ENCODE results near the gene SLC25A24. TPM values are rescaled to one million over a fixed set of nuclear protein-coding genes. Genes with fewer than 3 reads are reported as not detected.
"Not testable (repeated sequence)": the region's sequence is repeated elsewhere in the genome, so short reads cannot be mapped to it uniquely, and the experiment has no call there.

Gene SLC25A24
- total RNA-seq, 4 donors from 2014 or later, result 29.3 to 37.1 (median 35.0) TPM

GRCh38 chr1:108142258-108142657 lies 57.9 kb downstream of the SLC25A24 start:
- no peak for TF ChIP-seq EP300 (IDR thresholded peaks at IDR 0.05)
- TF ChIP-seq CTCF (IDR thresholded peaks at IDR 0.05), result no peak
- no peak for TF ChIP-seq POLR2A (IDR thresholded peaks at IDR 0.05)
- Histone ChIP-seq H3K4me1 (no peaks in the 10 kb centered on the region), H3K36me3 (peaks cover 0 to 92% (median 0%) of the 10 kb centered on the region in 3 donors), H3K27me3 (no peaks in the 10 kb centered on the region), H3K9me3 (peaks cover 0 to 6% (median 0%) of the 10 kb centered on the region in 4 donors), H3K27ac (no peak overlapping the region), H3K4me3 (no peak overlapping the region)
- WGBS, 2 donors, result 96 to 97% methylated on average over 4 of the region's 4 CpGs
- no peak for DNase-seq (ENCODE audit: low spot score in 2 of 2)

- peaks cover 0 to 6% (median 0%) of the 10 kb centered on the region in 4 donors for H3K9me3 ChIP-seq
- peaks cover 0 to 92% (median 0%) of the 10 kb centered on the region in 3 donors for H3K36me3 ChIP-seq
- no peaks in the 10 kb centered on the region for H3K4me1 ChIP-seq
- DNase-seq (ENCODE audit: low spot score in 2 of 2), result no peak
- H3K4me3 ChIP-seq, result no peak overlapping the region
- H3K27ac ChIP-seq, result no peak overlapping the region
- TF ChIP-seq EP300 (IDR thresholded peaks at IDR 0.05) (no peak), POLR2A (IDR thresholded peaks at IDR 0.05) (no peak), CTCF (IDR thresholded peaks at IDR 0.05) (no peak)
- 63 to 74% methylated on average over 3 of the region's 3 CpGs for WGBS, 2 donors
- H3K27me3 ChIP-seq, result no peaks in the 10 kb centered on the region
These were observed 58.5 kb downstream of the SLC25A24 start for GRCh38 chr1:108141621-108142020.

GRCh38 chr1:108140936-108141335 lies 59.2 kb downstream of the SLC25A24 start:
- H3K4me1 ChIP-seq, result no peaks in the 10 kb centered on the region
- TF ChIP-seq CTCF (IDR thresholded peaks at IDR 0.05) (no peak), EP300 (IDR thresholded peaks at IDR 0.05) (no peak), POLR2A (IDR thresholded peaks at IDR 0.05) (no peak)
- peaks cover 0 to 4% (median 0%) of the 10 kb centered on the region in 4 donors for H3K9me3 ChIP-seq
- no peak overlapping the region for H3K4me3 ChIP-seq
- no peaks in the 10 kb centered on the region for H3K27me3 ChIP-seq
- no peak for DNase-seq (ENCODE audit: low spot score in 2 of 2)
- H3K36me3 ChIP-seq, result peaks cover 0 to 92% (median 0%) of the 10 kb centered on the region in 3 donors
- 88 to 91% methylated on average over 1 of the region's 1 CpG for WGBS, 2 donors
- H3K27ac ChIP-seq, result no peak overlapping the region

GRCh38 chr1:108140177-108140576 lies 60.0 kb downstream of the SLC25A24 start:
- Histone ChIP-seq H3K27ac (no peak overlapping the region), H3K9me3 (no peaks in the 10 kb centered on the region), H3K27me3 (no peaks in the 10 kb centered on the region), H3K36me3 (peaks cover 0 to 92% (median 0%) of the 10 kb centered on the region in 3 donors), H3K4me1 (no peaks in the 10 kb centered on the region), H3K4me3 (no peak overlapping the region)
- no peak for DNase-seq (ENCODE audit: low spot score in 2 of 2)
- 76 to 84% methylated on average over 1 of the region's 1 CpG for WGBS, 2 donors
- no peak for TF ChIP-seq CTCF (IDR thresholded peaks at IDR 0.05)
- TF ChIP-seq POLR2A (IDR thresholded peaks at IDR 0.05), result no peak
- TF ChIP-seq EP300 (IDR thresholded peaks at IDR 0.05), result no peak

- not testable (repeated sequence) for H3K4me1 ChIP-seq; H3K4me3 ChIP-seq; DNase-seq (ENCODE audit: low spot score in 2 of 2); H3K27me3 ChIP-seq; H3K9me3 ChIP-seq; H3K27ac ChIP-seq
- WGBS, 2 donors, result 96 to 97% methylated on average over 8 of the region's 8 CpGs
- peaks cover 0 to 89% (median 0%) of the 10 kb centered on the region in 3 donors for H3K36me3 ChIP-seq
These were observed 60.6 kb downstream of the SLC25A24 start for GRCh38 chr1:108139555-108139954.

GRCh38 chr1:108133148-108133547 lies 67.0 kb downstream of the SLC25A24 start:
- 97 to 100% methylated on average over 2 of the region's 2 CpGs for WGBS, 2 donors
- H3K27me3 ChIP-seq; DNase-seq (ENCODE audit: low spot score in 2 of 2); H3K9me3 ChIP-seq; H3K4me3 ChIP-seq; H3K27ac ChIP-seq; H3K4me1 ChIP-seq: not testable (repeated sequence)
- H3K36me3 ChIP-seq, result peaks cover 0 to 65% (median 0%) of the 10 kb centered on the region in 3 donors

GRCh38 chr1:108132367-108132766 lies 67.8 kb downstream of the SLC25A24 start:
- not testable (repeated sequence) for H3K4me1 ChIP-seq; H3K4me3 ChIP-seq; H3K9me3 ChIP-seq; H3K27ac ChIP-seq; H3K27me3 ChIP-seq; DNase-seq (ENCODE audit: low spot score in 2 of 2)
- H3K36me3 ChIP-seq, result peaks cover 0 to 57% (median 0%) of the 10 kb centered on the region in 3 donors
- 92 to 100% methylated on average over 1 to 2 of the region's 2 CpGs for whole genome bisulfite sequencing, 2 donors

GRCh38 chr1:108131281-108131680 lies 68.9 kb downstream of the SLC25A24 start:
- H3K4me3 ChIP-seq; DNase-seq (ENCODE audit: low spot score in 2 of 2); H3K9me3 ChIP-seq; H3K27me3 ChIP-seq; H3K27ac ChIP-seq; H3K4me1 ChIP-seq: not testable (repeated sequence)
- 92% methylated on average over 1 of the region's 1 CpG for WGBS, 2 donors
- peaks cover 0 to 46% (median 0%) of the 10 kb centered on the region in 3 donors for H3K36me3 ChIP-seq

Data from tibial nerve (tissue), 4 donors.